ENCODE results near the gene UTS2R. TPM values are rescaled to one million over a fixed set of nuclear protein-coding genes. Genes with fewer than 3 reads are reported as not detected.
A peak's percentile ranks its signal among the peaks of the same experiment; 100 is the strongest.

The UTS2R gene
- total RNA-seq, 1 donor from 2014 or later = not detected

- no peaks in the 10 kb centered on the region for H3K9me3 Mint-ChIP-seq
- Histone ChIP-seq H4K20me1 (ENCODE audit: low read depth) (no peaks in the 10 kb centered on the region), H3K36me3 (no peaks in the 10 kb centered on the region), H3K4me2 (no peak overlapping the region), H2AFZ (replicated peaks) (no peak overlapping the region), H3K79me2 (ENCODE audit: low read depth) (no peaks in the 10 kb centered on the region), H3F3A (ENCODE audit: low read depth) (no peaks in the 10 kb centered on the region), H3K27ac (no peak overlapping the region), H3K27me3 (no peaks in the 10 kb centered on the region), H3K9ac (no peak overlapping the region), H3K4me1 (no peaks in the 10 kb centered on the region), H3K4me3 (no peak overlapping the region), H3K9me3 (ENCODE audit: low read depth) (no peaks in the 10 kb centered on the region)
- TF ChIP-seq EZH2phosphoT487 (IDR thresholded peaks at IDR 0.05) (no peak), CTCF (IDR thresholded peaks at IDR 0.05) (no peak), EZH2 (IDR thresholded peaks at IDR 0.05) (no peak)
- no peak overlapping the region for H3K27ac Mint-ChIP-seq
- no peaks in the 10 kb centered on the region for H3K4me1 Mint-ChIP-seq
- H3K36me3 Mint-ChIP-seq = peaks cover 10% of the 10 kb centered on the region
- no peak overlapping the region for H3K4me3 Mint-ChIP-seq
- DNase-seq (ENCODE audit: low spot score) = no peak
- H3K27me3 Mint-ChIP-seq (ENCODE audit: insufficient read depth, low read depth) = peaks cover 10% of the 10 kb centered on the region
Measured at GRCh38 chr17:82392941-82393340, 21.4 kb downstream of the UTS2R start.

- DNase-seq (ENCODE audit: low spot score) = no peak
- Mint-ChIP-seq H3K9me3 (no peaks in the 10 kb centered on the region), H3K27ac (no peak overlapping the region), H3K27me3 (ENCODE audit: insufficient read depth, low read depth) (peaks cover 7% of the 10 kb centered on the region), H3K36me3 (peaks cover 10% of the 10 kb centered on the region), H3K4me3 (no peak overlapping the region), H3K4me1 (peaks cover under 1% of the 10 kb centered on the region)
- Histone ChIP-seq H3K4me3 (no peak overlapping the region), H3F3A (ENCODE audit: low read depth) (no peaks in the 10 kb centered on the region), H3K9ac (no peak overlapping the region), H3K4me2 (no peak overlapping the region), H2AFZ (replicated peaks) (no peak overlapping the region), H3K27ac (no peak overlapping the region), H3K4me1 (no peaks in the 10 kb centered on the region), H3K79me2 (ENCODE audit: low read depth) (no peaks in the 10 kb centered on the region), H3K36me3 (no peaks in the 10 kb centered on the region), H4K20me1 (ENCODE audit: low read depth) (no peaks in the 10 kb centered on the region), H3K27me3 (no peaks in the 10 kb centered on the region), H3K9me3 (ENCODE audit: low read depth) (no peaks in the 10 kb centered on the region)
- TF ChIP-seq EZH2 (IDR thresholded peaks at IDR 0.05) (no peak), EZH2phosphoT487 (IDR thresholded peaks at IDR 0.05) (no peak), CTCF (IDR thresholded peaks at IDR 0.05) (no peak)
Measured at GRCh38 chr17:82394278-82394677, 22.7 kb downstream of the UTS2R start.

GRCh38 chr17:82396601-82397435 lies 25.3 kb downstream of the UTS2R start:
- H3K27ac Mint-ChIP-seq = peak overlapping the region; percentile 25
- no peaks in the 10 kb centered on the region for H3K9me3 ChIP-seq (ENCODE audit: low read depth)
- H3K4me1 ChIP-seq = no peaks in the 10 kb centered on the region
- TF ChIP-seq EZH2phosphoT487 (IDR thresholded peaks at IDR 0.05) (no peak), CTCF (IDR thresholded peaks at IDR 0.05) (no peak), EZH2 (IDR thresholded peaks at IDR 0.05) (no peak)
- no peak overlapping the region for H3K4me2 ChIP-seq
- peaks cover 12% of the 10 kb centered on the region for H3K36me3 Mint-ChIP-seq
- DNase-seq (ENCODE audit: low spot score) = no peak
- peaks cover 7% of the 10 kb centered on the region for H3K4me1 Mint-ChIP-seq
- H3K27ac ChIP-seq = no peak overlapping the region
- H3K27me3 ChIP-seq = no peaks in the 10 kb centered on the region
- H2AFZ ChIP-seq (replicated peaks) = no peak overlapping the region
- no peak overlapping the region for H3K4me3 ChIP-seq
- no peaks in the 10 kb centered on the region for H3K36me3 ChIP-seq
- H3K27me3 Mint-ChIP-seq (ENCODE audit: insufficient read depth, low read depth) = peaks cover 7% of the 10 kb centered on the region
- H3F3A ChIP-seq (ENCODE audit: low read depth) = no peaks in the 10 kb centered on the region
- no peaks in the 10 kb centered on the region for H4K20me1 ChIP-seq (ENCODE audit: low read depth)
- no peaks in the 10 kb centered on the region for H3K79me2 ChIP-seq (ENCODE audit: low read depth)
- no peak overlapping the region for H3K4me3 Mint-ChIP-seq
- no peak overlapping the region for H3K9ac ChIP-seq
- no peaks in the 10 kb centered on the region for H3K9me3 Mint-ChIP-seq
